Activated CD8-positive, alpha-beta T cell treated with anti-CD3 and anti-CD28 coated beads for 36 hours (primary cell): ENCODE measurements around the gene SLX4IP. TPM values are rescaled to one million over a fixed set of nuclear protein-coding genes. Genes with fewer than 3 reads are reported as not detected.
"Not testable (repeated sequence)": the region's sequence is repeated elsewhere in the genome, so short reads cannot be mapped to it uniquely, and the experiment has no call there.

Source experiments
- ATAC-seq: fragments of 200-7000 bp; cut with Tn5 transposase; one replicate; pipeline ENCODE4 v1.10.0; 2021; ENCODE audit warnings: mild to moderate bottlenecking, moderate library complexity
- CTCF ChIA-PET: fragments of 350-600 bp; sonication (Branson Sonifier 250); formaldehyde crosslinking; loops from one replicate; lab custom pipeline; 2021; ENCODE audit warnings: antibody characterized with exemption; lab: Charles Lee
- POLR2A ChIA-PET: fragments of 350-600 bp; sonication (Branson Sonifier 250); formaldehyde crosslinking; loops from one replicate; lab custom pipeline; 2021; ENCODE audit warnings: antibody characterized with exemption; lab: Charles Lee
- DNase-seq: peaks from one replicate; pipeline ENCODE4 v3.0.0-alpha.2; 2020
- H3K27ac Mint-ChIP-seq: one replicate; pipeline ENCODE4 v1.8.0; 2021; ENCODE audit warnings: mild to moderate bottlenecking, mixed read lengths
- H3K27me3 Mint-ChIP-seq: one replicate; pipeline ENCODE4 v1.8.0; 2021; ENCODE audit warnings: mixed read lengths
- H3K36me3 Mint-ChIP-seq: one replicate; pipeline ENCODE4 v1.8.0; 2021; ENCODE audit warnings: low read depth, mixed read lengths
- H3K4me1 Mint-ChIP-seq: one replicate; pipeline ENCODE4 v1.8.0; 2021; ENCODE audit warnings: low read depth, mixed read lengths
- H3K4me3 Mint-ChIP-seq: one replicate; pipeline ENCODE4 v1.8.0; 2021; ENCODE audit warnings: mild to moderate bottlenecking, moderate library complexity, mixed read lengths
- H3K9me3 Mint-ChIP-seq: one replicate; pipeline ENCODE4 v1.8.0; 2021; ENCODE audit warnings: mixed read lengths
- CTCF ChIP-seq: fragments of 200-600 bp; IDR thresholded peaks from one replicate; pipeline ENCODE4 v1.8.0; 2022; ENCODE audit warnings: antibody characterized with exemption, mild to moderate bottlenecking
- intact Hi-C: fragments of 100-400 bp; cut with micrococcal nuclease; formaldehyde crosslinking; loops from one replicate; pipeline ENCODE4 v1.10.0; 2022
- total RNA-seq, 2 experiments: library from RNA; stranded (reverse); gene quantifications; one replicate each; pipeline ENCODE4 v1.2.3, GENCODE V29; 2021

SLX4IP gene
- total RNA-seq, 2 experiments from 2014 or later = 6.5 to 7.3 TPM

GRCh38 chr20:10616212-10616611 is 181.1 kb downstream of the SLX4IP start:
- Mint-ChIP-seq H3K9me3 (no peaks in the 10 kb centered on the region), H3K27ac (no peak overlapping the region), H3K4me3 (no peak overlapping the region), H3K4me1 (no peaks in the 10 kb centered on the region), H3K27me3 (no peaks in the 10 kb centered on the region), H3K36me3 (peaks cover 22% of the 10 kb centered on the region)
- ATAC-seq (no peak), DNase-seq (no peak)
- TF ChIP-seq CTCF = no peak
- intact Hi-C loops = no loop called here
- POLR2A ChIA-PET = no interaction called here
- CTCF ChIA-PET = no interaction called here

- CTCF ChIA-PET, intact Hi-C loops, ATAC-seq, POLR2A ChIA-PET, H3K4me3 Mint-ChIP-seq, DNase-seq, H3K9me3 Mint-ChIP-seq, H3K27me3 Mint-ChIP-seq, H3K4me1 Mint-ChIP-seq, H3K27ac Mint-ChIP-seq: not testable (repeated sequence)
- peaks cover 24% of the 10 kb centered on the region for H3K36me3 Mint-ChIP-seq
Observed at GRCh38 chr20:10617549-10618133, 182.5 kb downstream of the SLX4IP start.

GRCh38 chr20:10618611-10619245 is 183.6 kb downstream of the SLX4IP start:
- TF ChIP-seq CTCF = no peak
- intact Hi-C loops = no loop called here
- H3K27me3 Mint-ChIP-seq = no peaks in the 10 kb centered on the region
- POLR2A ChIA-PET = no interaction called here
- H3K9me3 Mint-ChIP-seq = no peaks in the 10 kb centered on the region
- H3K27ac Mint-ChIP-seq = no peak overlapping the region
- peaks cover 24% of the 10 kb centered on the region for H3K36me3 Mint-ChIP-seq
- CTCF ChIA-PET = no interaction called here
- no peaks in the 10 kb centered on the region for H3K4me1 Mint-ChIP-seq
- no peak overlapping the region for H3K4me3 Mint-ChIP-seq
- no peak for DNase-seq
- ATAC-seq = no peak

GRCh38 chr20:10619427-10619826 is 184.3 kb downstream of the SLX4IP start:
- intact Hi-C loops = no loop called here
- Mint-ChIP-seq H3K4me3 (no peak overlapping the region), H3K4me1 (no peaks in the 10 kb centered on the region), H3K9me3 (no peaks in the 10 kb centered on the region), H3K36me3 (peaks cover 26% of the 10 kb centered on the region), H3K27me3 (no peaks in the 10 kb centered on the region), H3K27ac (no peak overlapping the region)
- CTCF ChIA-PET = no interaction called here
- ATAC-seq (no peak), DNase-seq (no peak)
- POLR2A ChIA-PET = interaction anchor here (0.5 kb wide), 1 partner anchor 12 kb away, joined by 3 read pairs; no protein-coding TSS in a partner anchor
- TF ChIP-seq CTCF = no peak

- DNase-seq = no peak
- no peak for ATAC-seq
- ChIA-PET POLR2A (no interaction called here), CTCF (no interaction called here)
- Mint-ChIP-seq H3K9me3 (no peaks in the 10 kb centered on the region), H3K27me3 (no peaks in the 10 kb centered on the region), H3K36me3 (peaks cover 21% of the 10 kb centered on the region), H3K4me3 (no peak overlapping the region), H3K27ac (no peak overlapping the region), H3K4me1 (no peaks in the 10 kb centered on the region)
- no peak for TF ChIP-seq CTCF
- intact Hi-C loops = no loop called here
Observed at GRCh38 chr20:10621149-10621548, 186.0 kb downstream of the SLX4IP start.
